H1 (cell line): Measurements from ENCODE around the gene PELO. TPM values are rescaled to one million over a fixed set of nuclear protein-coding genes. Genes with fewer than 3 reads are reported as not detected.

Source experiments
- CTCF ChIA-PET: fragments of 300-600 bp; sonication (Branson Sonifier 250); formaldehyde crosslinking; loops from one replicate; lab custom pipeline; 2021; ENCODE audit not compliant: partially characterized antibody; lab: Charles Lee
- POLR2A ChIA-PET: fragments of 300-600 bp; sonication (Branson Sonifier 250); formaldehyde crosslinking; loops from one replicate; lab custom pipeline; 2021; ENCODE audit warnings: inconsistent platforms; ENCODE audit not compliant: partially characterized antibody; lab: Charles Lee
- DNase-seq, 2 experiments: peaks; one replicate each; pipeline versions ENCODE4 v3.0.0 to v3.0.0-alpha.2; 2010 to 2022; ENCODE audit warnings: low spot score in 2 of 2, low read depth in 1 of 2, mixed read lengths in 1 of 2
- FAIRE-seq: peaks from 2 replicates; lab custom pipeline; 2011; peaks lifted over from hg19 to GRCh38; lab: Jason Lieb, UNC
- H2AFZ ChIP-seq: 2 replicates; pipeline ENCODE4 v1.8.1; 2012; ENCODE audit warnings: low read length, inconsistent platforms
- H2AK5ac ChIP-seq: 2 replicates; pipeline ENCODE4 v1.6.1; 2013; ENCODE audit warnings: low read depth, low read length
- H2BK120ac ChIP-seq: replicated peaks from 2 replicates; pipeline ENCODE3; 2013; ENCODE audit warnings: low read depth, low read length, inconsistent platforms
- H2BK12ac ChIP-seq: 2 replicates; pipeline ENCODE4 v1.6.1; 2013; ENCODE audit warnings: low read depth, low read length
- H2BK15ac ChIP-seq: 2 replicates; pipeline ENCODE4 v1.6.1; 2013; ENCODE audit warnings: low read length
- H2BK20ac ChIP-seq: 2 replicates; pipeline ENCODE4 v1.6.1; 2013; ENCODE audit warnings: low read length
- H2BK5ac ChIP-seq: 2 replicates; pipeline ENCODE4 v1.6.1; 2013; ENCODE audit warnings: low read depth, low read length
- H3K14ac ChIP-seq: 2 replicates; pipeline ENCODE4 v1.6.1; 2013; ENCODE audit warnings: inconsistent platforms; ENCODE audit not compliant: insufficient read length
- H3K18ac ChIP-seq: 2 replicates; pipeline ENCODE4 v1.6.1; 2013; ENCODE audit warnings: low read length; ENCODE audit errors: extremely low read depth
- H3K23ac ChIP-seq: 2 replicates; pipeline ENCODE4 v1.6.1; 2013; ENCODE audit warnings: inconsistent platforms; ENCODE audit not compliant: insufficient read length
- H3K23me2 ChIP-seq: 2 replicates; pipeline ENCODE4 v1.6.1; 2013; ENCODE audit warnings: low read depth, low read length
- H3K27ac ChIP-seq: 2 replicates; pipeline ENCODE4 v1.6.1; 2011; ENCODE audit warnings: low read depth, low read length, inconsistent platforms
- H3K27me3 ChIP-seq, 4 experiments: replicated peaks in 1 of 4; 1 replicate in 1 of 4; 2 replicates in 3 of 4; pipeline versions ENCODE4 v1.6.1 to v1.8.1; 2011 to 2013; ENCODE audit warnings: low read length in 3 of 4, mild to moderate bottlenecking in 3 of 4, inconsistent platforms in 2 of 4, mixed read lengths in 2 of 4, moderate library complexity in 1 of 4; ENCODE audit not compliant: control insufficient read depth in 3 of 4, insufficient read depth in 3 of 4; ENCODE audit errors: extremely low read depth in 1 of 4
- H3K36me3 ChIP-seq, 4 experiments: 2 replicates each; pipeline versions ENCODE4 v1.6.1 to v1.8.1; 2011 to 2013; ENCODE audit warnings: mild to moderate bottlenecking in 4 of 4, low read length in 3 of 4, moderate library complexity in 2 of 4, control low read depth in 1 of 4, inconsistent platforms in 1 of 4; ENCODE audit not compliant: insufficient read depth in 4 of 4, control insufficient read depth in 2 of 4
- H3K4ac ChIP-seq: replicated peaks from 2 replicates; pipeline ENCODE3; 2013; ENCODE audit warnings: low read length, low read depth, mixed read lengths, inconsistent platforms; ENCODE audit not compliant: insufficient read length
- H3K4me1 ChIP-seq, 4 experiments: replicated peaks in 1 of 4; 1 replicate in 1 of 4; 2 replicates in 3 of 4; pipeline versions ENCODE4 v1.6.1 to v1.8.1; 2011 to 2013; ENCODE audit warnings: low read length in 3 of 4, inconsistent platforms in 2 of 4, mixed read lengths in 1 of 4; ENCODE audit not compliant: insufficient read depth in 4 of 4, control insufficient read depth in 3 of 4
- H3K4me2 ChIP-seq, 2 experiments: 2 replicates each; pipeline versions ENCODE4 v1.6.1 to v1.8.1; 2011 to 2013; ENCODE audit warnings: low read depth in 2 of 2, low read length in 2 of 2, control low read depth in 1 of 2, inconsistent platforms in 1 of 2, mild to moderate bottlenecking in 1 of 2; ENCODE audit not compliant: insufficient read depth in 1 of 2
- H3K4me3 ChIP-seq, 4 experiments: fragments of 200-600, 300-600 bp in 1 of 4; sonication (generic), shearing (Covaris generic), sonication (Bioruptor Twin) in 1 of 4; 2 replicates each; pipeline versions ENCODE4 v1.5.1 to v1.8.1; 2011 to 2016; ENCODE audit warnings: low read length in 4 of 4, low read depth in 3 of 4, control low read depth in 2 of 4, inconsistent platforms in 2 of 4, mild to moderate bottlenecking in 2 of 4, mixed read lengths in 1 of 4, moderate library complexity in 1 of 4; ENCODE audit not compliant: insufficient read depth in 2 of 4; ENCODE audit errors: extremely low read depth in 1 of 4
- H3K56ac ChIP-seq: replicated peaks from 2 replicates; pipeline ENCODE3; 2013; ENCODE audit warnings: low read depth, mild to moderate bottlenecking, mixed read lengths, low read length, inconsistent platforms; ENCODE audit not compliant: insufficient read length
- H3K79me1 ChIP-seq: 2 replicates; pipeline ENCODE4 v1.6.1; 2013; ENCODE audit warnings: low read depth, low read length, control low read depth
- H3K79me2 ChIP-seq, 2 experiments: 2 replicates each; pipeline versions ENCODE4 v1.6.1 to v1.8.1; 2012 to 2013; ENCODE audit warnings: low read length in 2 of 2, mild to moderate bottlenecking in 2 of 2, inconsistent platforms in 1 of 2; ENCODE audit not compliant: insufficient read depth in 2 of 2, control insufficient read depth in 1 of 2
- H3K9ac ChIP-seq, 4 experiments: replicated peaks in 1 of 4; 1 replicate in 1 of 4; 2 replicates in 3 of 4; pipeline versions ENCODE4 v1.6.1 to v1.8.1; 2011 to 2013; ENCODE audit warnings: low read depth in 3 of 4, low read length in 3 of 4, control low read depth in 2 of 4, mild to moderate bottlenecking in 2 of 4, moderate library complexity in 2 of 4, inconsistent platforms in 1 of 4; ENCODE audit errors: extremely low read depth in 1 of 4
- H3K9me3 ChIP-seq, 2 experiments: 2 replicates each; pipeline versions ENCODE4 v1.6.1 to v1.8.1; 2012 to 2013; ENCODE audit warnings: mild to moderate bottlenecking in 2 of 2, moderate library complexity in 2 of 2, control low read depth in 1 of 2, inconsistent platforms in 1 of 2, low read depth in 1 of 2, low read length in 1 of 2, mixed read lengths in 1 of 2; ENCODE audit not compliant: insufficient read depth in 2 of 2
- H4K20me1 ChIP-seq, 2 experiments: replicated peaks in 1 of 2; 2 replicates each; pipeline versions ENCODE3 to v1.8.1; 2011 to 2013; ENCODE audit warnings: inconsistent platforms in 2 of 2, low read length in 2 of 2, mild to moderate bottlenecking in 1 of 2; ENCODE audit not compliant: insufficient read depth in 2 of 2, control insufficient read depth in 1 of 2
- H4K5ac ChIP-seq: 2 replicates; pipeline ENCODE4 v1.6.1; 2013; ENCODE audit warnings: low read length, low read depth, mixed read lengths, inconsistent platforms; ENCODE audit not compliant: insufficient read length
- H4K8ac ChIP-seq: 2 replicates; pipeline ENCODE4 v1.8.0; 2013; ENCODE audit warnings: mild to moderate bottlenecking, moderate library complexity, low read length, inconsistent platforms; ENCODE audit not compliant: insufficient read depth; ENCODE audit errors: extremely low read depth
- H4K91ac ChIP-seq: replicated peaks from 2 replicates; pipeline ENCODE3; 2013; ENCODE audit warnings: low read length, mixed read lengths, inconsistent platforms; ENCODE audit not compliant: insufficient read length
- GTF2F1 ChIP-seq: IDR thresholded peaks from 2 replicates; pipeline ENCODE4 v1.6.1; 2012; ENCODE audit warnings: low read depth, low read length, improper control_type of control experiment, borderline replicate concordance
- WGBS, 2 experiments: shearing (Covaris generic) in 1 of 2; methylation state at CpG; one replicate each; pipeline versions ENCODE4 v1.1.6 to v1.1.7; 2013 to 2015; ENCODE audit warnings: low lambda C conversion rate in 2 of 2, mixed read lengths in 2 of 2, inconsistent platforms in 1 of 2, low coverage in 1 of 2, missing lambda C conversion rate in 1 of 2; ENCODE audit not compliant: insufficient replicate concordance in 2 of 2, insufficient coverage in 1 of 2, insufficient read length in 1 of 2; ENCODE audit errors: extremely low coverage in 1 of 2, missing lambda C conversion rate in 1 of 2; 5-methylcytosine and 5-hydroxymethylcytosine counted together
- polyA plus RNA-seq, 7 experiments: library from polyadenylated mRNA; depleted of rRNA in 3 of 7; stranded (reverse) in 5 of 7; unstranded in 2 of 7; fragments of >200 nt in 5 of 7; fragments of 200-250 nt in 2 of 7; gene quantifications; 1 replicate in 5 of 7; 2 replicates in 1 of 7; 4 replicates in 1 of 7; pipeline versions ENCODE4 v1.2.1 to v1.2.3, GENCODE V29; 2011 to 2013; ENCODE audit warnings: missing spikeins in 2 of 7, mixed read lengths in 2 of 7
- total RNA-seq: library from RNA; stranded (reverse); fragmentation: NEBNext Ultra II Directional; extraction: Animal tissue kit (Norgen Biotek cat#: 25700); gene quantifications from 2 replicates; pipeline ENCODE4 v1.2.1, GENCODE V29; 2021

The PELO gene
- total and polyA plus RNA-seq, 2 of the 8 experiments (the other 6 are each of a cell fraction or from before 2014, with no cell fraction given), result 10.8 to 18.5 TPM

DNA sequence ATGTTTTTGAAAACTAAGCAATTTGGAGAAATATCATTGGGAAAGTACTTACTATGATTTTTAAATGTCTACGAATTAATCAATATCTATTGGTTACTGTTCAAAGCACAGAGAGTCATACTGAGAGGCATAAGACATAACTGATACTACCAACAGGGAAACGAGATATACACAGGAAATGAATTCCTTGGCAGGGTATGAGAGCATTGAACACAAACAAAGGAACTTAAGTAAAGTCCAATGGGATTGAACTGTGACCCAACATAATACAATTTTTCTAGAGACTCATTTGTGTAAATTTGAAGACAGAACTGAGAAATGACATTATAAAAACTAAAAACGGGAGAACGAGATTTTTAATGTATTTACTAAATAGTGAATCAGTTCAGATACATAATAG lies 1.3 kb upstream of the PELO start:
- no peak overlapping the region for H4K8ac ChIP-seq
- H2BK15ac ChIP-seq, result no peak overlapping the region
- no peaks in the 10 kb centered on the region for H3K79me1 ChIP-seq
- H2BK120ac ChIP-seq, result no peak overlapping the region
- H3K14ac ChIP-seq, result no peak overlapping the region
- 80% methylated on average over 4 of the region's 4 CpGs; no CpG with 5 or more reads in 1 of the 2 experiments for WGBS, 2 experiments
- no peak overlapping the region for H2BK5ac ChIP-seq
- CTCF ChIA-PET, result interaction anchor here (0.6 to 5.1 kb wide), 11 partner anchors 10 to 129 kb away, joined by 3 to 39 read pairs (median 4); no protein-coding TSS in a partner anchor
- H3K9me3 ChIP-seq, result no peaks in the 10 kb centered on the region
- H3K27ac ChIP-seq, result no peak overlapping the region
- POLR2A ChIA-PET, result no interaction called here
- no peak overlapping the region for H3K18ac ChIP-seq
- no peak for DNase-seq
- 0 out of 4 replicates have a peak, but pooled peaks cover 0 to 6% of the 10 kb centered on the region in 2 experiments for H3K79me2 ChIP-seq
- no peak overlapping the region for H3K4me3 ChIP-seq
- H3K56ac ChIP-seq, result no peak overlapping the region
- H3K9ac ChIP-seq, result no peak overlapping the region
- peaks cover 0 to 2% (median 0%) of the 10 kb centered on the region in 4 experiments; a peak in 1 of 7 replicates for H3K4me1 ChIP-seq
- no peak overlapping the region for H2BK12ac ChIP-seq
- peaks cover 10% of the 10 kb centered on the region; the same call in 1 of the 2 replicates for H3K23me2 ChIP-seq
- 0 out of 8 replicates have a peak, but pooled peaks cover 0 to 3% (median 0%) of the 10 kb centered on the region in 4 experiments for H3K36me3 ChIP-seq
- no peaks in the 10 kb centered on the region for H4K20me1 ChIP-seq
- no peak overlapping the region for H3K4ac ChIP-seq
- TF ChIP-seq GTF2F1, result no peak
- TF ChIP-seq, all 59 proteins: peak for 0
- Histone ChIP-seq H3K27me3 (no peaks in the 10 kb centered on the region), H3K4me2 (no peak overlapping the region; a peak in 1 of 4 replicates), H2AK5ac (no peak overlapping the region), H2BK20ac (no peak overlapping the region), H2AFZ (no peak overlapping the region), H3K23ac (no peak overlapping the region), H4K5ac (no peak overlapping the region), H4K91ac (no peak overlapping the region)
- no peak for FAIRE-seq
